IMR-90 (cell line): Measurements from ENCODE around the gene LAMTOR3. TPM values are rescaled to one million over a fixed set of nuclear protein-coding genes. Genes with fewer than 3 reads are reported as not detected.

Experiments used
- ATAC-seq: fragments of 200-7000 bp; cut with Tn5 transposase; 2 replicates; pipeline ENCODE4 v1.9.1; 2020; ENCODE audit warnings: low read depth, mild to moderate bottlenecking, moderate library complexity
- BruUV-seq: library from RNA; stranded (reverse); fragments of 400-500 nt; replicated peaks from 2 replicates; lab custom pipeline; 2021; lab: Mats Ljungman, UMichigan
- CTCF ChIA-PET: fragments of 300-600 bp; formaldehyde crosslinking; extraction: SDS; loops from one replicate; lab custom pipeline; 2021; ENCODE audit warnings: antibody characterized with exemption; lab: Yijun Ruan, JAX
- POLR2A ChIA-PET: fragments of 300-600 bp; sonication (Branson Sonifier 250); formaldehyde crosslinking; loops from one replicate; lab custom pipeline; 2022; ENCODE audit warnings: antibody characterized with exemption; ENCODE audit not compliant: unreplicated experiment; lab: Charles Lee
- DNase-seq: peaks from one replicate; pipeline ENCODE4 v3.0.0; 2013
- H2AFZ ChIP-seq: replicated peaks from 2 replicates; pipeline ENCODE3; 2013; ENCODE audit warnings: low read length, mild to moderate bottlenecking; ENCODE audit not compliant: poor library complexity
- H2AK5ac ChIP-seq: 2 replicates; pipeline ENCODE4 v1.6.1; 2013; ENCODE audit warnings: low read depth, low read length, inconsistent platforms
- H2AK9ac ChIP-seq: replicated peaks from 2 replicates; pipeline ENCODE3; 2013; ENCODE audit warnings: mild to moderate bottlenecking, low read depth, low read length, moderate library complexity; ENCODE audit not compliant: poor library complexity
- H2BK120ac ChIP-seq: 2 replicates; pipeline ENCODE4 v1.6.1; 2013; ENCODE audit warnings: low read depth, low read length, inconsistent platforms
- H2BK15ac ChIP-seq: 3 replicates; pipeline ENCODE4 v1.6.1; 2013; ENCODE audit warnings: low read depth, low read length, inconsistent platforms
- H2BK20ac ChIP-seq: 2 replicates; pipeline ENCODE4 v1.6.1; 2013; ENCODE audit warnings: low read depth, mild to moderate bottlenecking, inconsistent platforms, low read length, moderate library complexity
- H2BK5ac ChIP-seq: 2 replicates; pipeline ENCODE4 v1.6.1; 2013; ENCODE audit warnings: mild to moderate bottlenecking, low read depth, low read length, inconsistent platforms; ENCODE audit not compliant: poor library complexity, severe bottlenecking
- H3K14ac ChIP-seq: replicated peaks from 2 replicates; pipeline ENCODE4 v1.6.1; 2013; ENCODE audit warnings: low read depth, low read length, inconsistent platforms
- H3K18ac ChIP-seq: 2 replicates; pipeline ENCODE4 v1.6.1; 2013; ENCODE audit warnings: low read depth, low read length, control low read depth
- H3K23ac ChIP-seq: 2 replicates; pipeline ENCODE4 v1.6.1; 2013; ENCODE audit warnings: low read depth, low read length, inconsistent platforms
- H3K27ac ChIP-seq: 2 replicates; pipeline ENCODE4 v1.5.1; 2013; ENCODE audit warnings: mild to moderate bottlenecking, control low read depth, low read length; ENCODE audit not compliant: insufficient read depth
- H3K27me3 ChIP-seq: 2 replicates; pipeline ENCODE4 v1.6.1; 2013; ENCODE audit warnings: low read length; ENCODE audit not compliant: control insufficient read depth, insufficient read depth
- H3K36me3 ChIP-seq: 2 replicates; pipeline ENCODE4 v1.6.1; 2013; ENCODE audit warnings: low read length, mixed read lengths; ENCODE audit not compliant: control insufficient read depth, insufficient read depth
- H3K4ac ChIP-seq: 2 replicates; pipeline ENCODE4 v1.6.1; 2013; ENCODE audit warnings: low read depth, low read length, inconsistent platforms
- H3K4me1 ChIP-seq: 2 replicates; pipeline ENCODE4 v1.6.1; 2013; ENCODE audit warnings: low read length, mixed read lengths; ENCODE audit not compliant: control insufficient read depth, insufficient read depth
- H3K4me2 ChIP-seq: 2 replicates; pipeline ENCODE4 v1.6.1; 2013; ENCODE audit warnings: low read depth, mild to moderate bottlenecking, control low read depth, low read length, moderate library complexity
- H3K4me3 ChIP-seq: 2 replicates; pipeline ENCODE4 v1.5.1; 2013; ENCODE audit warnings: low read depth, mild to moderate bottlenecking, control low read depth, low read length, moderate library complexity; ENCODE audit not compliant: insufficient read depth
- H3K56ac ChIP-seq: 2 replicates; pipeline ENCODE4 v1.6.1; 2013; ENCODE audit warnings: low read length, inconsistent platforms; ENCODE audit not compliant: insufficient read depth; ENCODE audit errors: extremely low read depth
- H3K79me1 ChIP-seq, 2 experiments: 2 replicates each; pipeline ENCODE4 v1.6.1; 2013; ENCODE audit warnings: low read length in 2 of 2, inconsistent platforms in 1 of 2, low read depth in 1 of 2
- H3K9ac ChIP-seq: 2 replicates; pipeline ENCODE4 v1.6.1; 2013; ENCODE audit warnings: low read depth, low read length, control low read depth
- H3K9me1 ChIP-seq: 2 replicates; pipeline ENCODE4 v1.6.1; 2013; ENCODE audit warnings: low read length, inconsistent platforms; ENCODE audit not compliant: insufficient read depth
- H3K9me3 ChIP-seq: 2 replicates; pipeline ENCODE4 v1.6.1; 2013; ENCODE audit warnings: low read length; ENCODE audit not compliant: control insufficient read depth, insufficient read depth
- H4K20me1 ChIP-seq: 2 replicates; pipeline ENCODE4 v1.6.1; 2013; ENCODE audit warnings: low read length, inconsistent platforms; ENCODE audit not compliant: insufficient read depth
- H4K5ac ChIP-seq: 2 replicates; pipeline ENCODE4 v1.6.1; 2013; ENCODE audit warnings: mild to moderate bottlenecking, low read depth, low read length, control low read depth
- H4K8ac ChIP-seq, 2 experiments: 2 replicates each; pipeline ENCODE4 v1.6.1; 2013; ENCODE audit warnings: low read depth in 2 of 2, low read length in 2 of 2, control low read depth in 1 of 2, inconsistent platforms in 1 of 2
- H4K91ac ChIP-seq: 2 replicates; pipeline ENCODE4 v1.6.1; 2013; ENCODE audit warnings: low read depth, low read length, inconsistent platforms; ENCODE audit not compliant: insufficient read depth
- BHLHE40 ChIP-seq: fragments of 150-350 bp; IDR thresholded peaks from 2 replicates; pipeline ENCODE4 v1.6.1; 2016; ENCODE audit warnings: mild to moderate bottlenecking, low read depth, low read length
- CEBPB ChIP-seq: IDR thresholded peaks from 2 replicates; pipeline ENCODE4 v1.6.1; 2012; ENCODE audit warnings: low read depth, low read length, improper control_type of control experiment
- CHD1 ChIP-seq: IDR thresholded peaks from 2 replicates; pipeline ENCODE4 v1.6.1; 2012; ENCODE audit warnings: low read depth, low read length, improper control_type of control experiment
- FOS ChIP-seq: fragments of 150-350 bp; IDR thresholded peaks from 2 replicates; pipeline ENCODE4 v1.6.1; 2016; ENCODE audit warnings: low read depth, low read length
- MAFK ChIP-seq: IDR thresholded peaks from 2 replicates; pipeline ENCODE4 v1.6.1; 2012; ENCODE audit warnings: low read depth, low read length, improper control_type of control experiment
- MXI1 ChIP-seq: IDR thresholded peaks from 2 replicates; pipeline ENCODE4 v1.6.1; 2012; ENCODE audit warnings: low read depth, mild to moderate bottlenecking, low read length, moderate library complexity, borderline replicate concordance
- NFE2L2 ChIP-seq: fragments of 150-350 bp; IDR thresholded peaks from 2 replicates; pipeline ENCODE4 v1.6.1; 2016; ENCODE audit warnings: low read depth, mild to moderate bottlenecking, low read length
- POLR2A ChIP-seq: IDR thresholded peaks from 2 replicates; pipeline ENCODE4 v1.6.1; 2012; ENCODE audit warnings: mild to moderate bottlenecking, low read depth, low read length
- RAD21 ChIP-seq: IDR thresholded peaks from 2 replicates; pipeline ENCODE4 v1.6.1; 2012; ENCODE audit warnings: low read length, improper control_type of control experiment
- RCOR1 ChIP-seq: IDR thresholded peaks from 2 replicates; pipeline ENCODE4 v1.6.1; 2012; ENCODE audit warnings: mild to moderate bottlenecking, low read length, improper control_type of control experiment; ENCODE audit not compliant: insufficient replicate concordance
- RFX5 ChIP-seq: IDR thresholded peaks from 2 replicates; pipeline ENCODE4 v1.8.0; 2012; ENCODE audit warnings: low read depth, mild to moderate bottlenecking, low read length, moderate library complexity
- SMC3 ChIP-seq: fragments of 150-350 bp; IDR thresholded peaks from 2 replicates; pipeline ENCODE4 v1.6.1; 2016; ENCODE audit warnings: low read depth, mild to moderate bottlenecking, antibody characterized with exemption, low read length, moderate library complexity
- dilution Hi-C: fragments of 300-500 bp; cut with HindIII; formaldehyde crosslinking; loops from one replicate; pipeline ENCODE4 v1.14.3; 2018; ENCODE audit warnings: low sequenced_read_pairs; ENCODE audit not compliant: unreplicated experiment
- in situ Hi-C: fragments of 300-500 bp; cut with MboI; formaldehyde crosslinking; loops from 3 replicates; pipeline ENCODE4 v1.14.3; 2019; ENCODE audit warnings: low sequenced_read_pairs, inconsistent platforms, mixed read lengths
- intact Hi-C: fragments of 100-400 bp; cut with micrococcal nuclease; formaldehyde crosslinking; loops from 2 replicates; pipeline ENCODE4 v1.10.0; 2022
- polyA plus RNA-seq, 3 experiments: library from polyadenylated mRNA; depleted of rRNA; stranded (reverse); fragments of >200 nt; gene quantifications; 2 replicates each; pipeline ENCODE4 v1.2.3, GENCODE V29; 2012; ENCODE audit warnings: low replicate concordance in 1 of 3
- total RNA-seq: library from RNA; depleted of rRNA; stranded (reverse); fragments of >200 nt; gene quantifications from 2 replicates; pipeline ENCODE4 v1.2.3, GENCODE V29; 2012
- TF ChIP-seq, protein P1 (sequence below): fragments of 150-350 bp; IDR thresholded peaks from 2 replicates; pipeline ENCODE4 v1.6.1; 2017; ENCODE audit warnings: mild to moderate bottlenecking, antibody characterized with exemption, low read length, low read depth
- TF ChIP-seq, protein P2 (sequence below): conservative IDR thresholded peaks from 2 replicates; pipeline ENCODE4 v1.5.1; 2012; ENCODE audit warnings: mild to moderate bottlenecking, low read depth, low read length, improper control_type of control experiment
- TF ChIP-seq, protein P3 (sequence below): fragments of 150-350 bp; IDR thresholded peaks from 2 replicates; pipeline ENCODE4 v1.6.1; 2016; ENCODE audit warnings: low read depth, mild to moderate bottlenecking, low read length, moderate library complexity, borderline replicate concordance

Gene LAMTOR3
- total and polyA plus RNA-seq, 2 of the 4 experiments (the other 2 are of a cell fraction) = 28.6 to 35.7 TPM

DNA sequence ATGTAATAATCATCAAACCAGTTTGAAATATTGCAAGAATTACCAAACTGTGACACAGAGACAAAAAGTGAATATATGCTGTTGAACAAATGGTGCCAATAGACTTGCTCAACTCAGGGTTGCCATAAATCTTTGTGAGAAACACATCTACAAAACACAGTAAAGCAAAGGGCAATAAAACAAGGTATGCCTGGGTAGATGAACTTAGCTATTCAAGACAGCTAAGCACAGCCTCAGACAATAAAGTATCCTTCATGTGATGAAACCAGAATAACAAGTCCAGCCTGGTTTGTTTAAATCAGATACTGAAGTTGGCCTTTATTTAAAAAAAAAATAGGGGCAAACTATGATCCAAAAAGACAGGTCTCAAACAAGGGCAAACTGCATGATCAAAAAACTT is 19.2 kb downstream of the LAMTOR3 start:
- Histone ChIP-seq H3K23ac (no peak overlapping the region), H4K8ac (no peak overlapping the region), H2AK5ac (no peak overlapping the region), H3K18ac (no peak overlapping the region), H2AFZ (no peak overlapping the region), H2BK15ac (no peak overlapping the region), H4K20me1 (no peaks in the 10 kb centered on the region), H3K79me1 (no peaks in the 10 kb centered on the region), H3K4me2 (no peak overlapping the region), H3K9me3 (no peaks in the 10 kb centered on the region), H4K91ac (no peak overlapping the region), H4K5ac (no peak overlapping the region), H3K4ac (no peak overlapping the region), H3K27me3 (peaks cover 3% of the 10 kb centered on the region), H3K14ac (no peak overlapping the region), H2BK20ac (no peak overlapping the region), H3K4me3 (no peak overlapping the region), H3K56ac (no peak overlapping the region), H3K9ac (no peak overlapping the region), H3K4me1 (no peaks in the 10 kb centered on the region), H2BK120ac (no peak overlapping the region), H2BK5ac (no peak overlapping the region), H3K36me3 (peaks cover 2% of the 10 kb centered on the region; the same call in 1 of the 2 replicates), H2AK9ac (no peak overlapping the region), H3K27ac (no peak overlapping the region), H3K9me1 (no peaks in the 10 kb centered on the region)
- in situ Hi-C loops = no loop called here
- no TSS peak for BruUV-seq
- TF ChIP-seq, protein P1, sequence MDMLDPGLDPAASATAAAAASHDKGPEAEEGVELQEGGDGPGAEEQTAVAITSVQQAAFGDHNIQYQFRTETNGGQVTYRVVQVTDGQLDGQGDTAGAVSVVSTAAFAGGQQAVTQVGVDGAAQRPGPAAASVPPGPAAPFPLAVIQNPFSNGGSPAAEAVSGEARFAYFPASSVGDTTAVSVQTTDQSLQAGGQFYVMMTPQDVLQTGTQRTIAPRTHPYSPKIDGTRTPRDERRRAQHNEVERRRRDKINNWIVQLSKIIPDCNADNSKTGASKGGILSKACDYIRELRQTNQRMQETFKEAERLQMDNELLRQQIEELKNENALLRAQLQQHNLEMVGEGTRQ = no peak
- TF ChIP-seq FOS (no peak), CEBPB (no peak), RFX5 (no peak), RCOR1 (no peak), MAFK (no peak), POLR2A (no peak), MXI1 (no peak), RAD21 (no peak), NFE2L2 (no peak), SMC3 (no peak), CHD1 (no peak), BHLHE40 (no peak)
- TF ChIP-seq, protein P2, sequence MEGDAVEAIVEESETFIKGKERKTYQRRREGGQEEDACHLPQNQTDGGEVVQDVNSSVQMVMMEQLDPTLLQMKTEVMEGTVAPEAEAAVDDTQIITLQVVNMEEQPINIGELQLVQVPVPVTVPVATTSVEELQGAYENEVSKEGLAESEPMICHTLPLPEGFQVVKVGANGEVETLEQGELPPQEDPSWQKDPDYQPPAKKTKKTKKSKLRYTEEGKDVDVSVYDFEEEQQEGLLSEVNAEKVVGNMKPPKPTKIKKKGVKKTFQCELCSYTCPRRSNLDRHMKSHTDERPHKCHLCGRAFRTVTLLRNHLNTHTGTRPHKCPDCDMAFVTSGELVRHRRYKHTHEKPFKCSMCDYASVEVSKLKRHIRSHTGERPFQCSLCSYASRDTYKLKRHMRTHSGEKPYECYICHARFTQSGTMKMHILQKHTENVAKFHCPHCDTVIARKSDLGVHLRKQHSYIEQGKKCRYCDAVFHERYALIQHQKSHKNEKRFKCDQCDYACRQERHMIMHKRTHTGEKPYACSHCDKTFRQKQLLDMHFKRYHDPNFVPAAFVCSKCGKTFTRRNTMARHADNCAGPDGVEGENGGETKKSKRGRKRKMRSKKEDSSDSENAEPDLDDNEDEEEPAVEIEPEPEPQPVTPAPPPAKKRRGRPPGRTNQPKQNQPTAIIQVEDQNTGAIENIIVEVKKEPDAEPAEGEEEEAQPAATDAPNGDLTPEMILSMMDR = no peak
- TF ChIP-seq, protein P3, sequence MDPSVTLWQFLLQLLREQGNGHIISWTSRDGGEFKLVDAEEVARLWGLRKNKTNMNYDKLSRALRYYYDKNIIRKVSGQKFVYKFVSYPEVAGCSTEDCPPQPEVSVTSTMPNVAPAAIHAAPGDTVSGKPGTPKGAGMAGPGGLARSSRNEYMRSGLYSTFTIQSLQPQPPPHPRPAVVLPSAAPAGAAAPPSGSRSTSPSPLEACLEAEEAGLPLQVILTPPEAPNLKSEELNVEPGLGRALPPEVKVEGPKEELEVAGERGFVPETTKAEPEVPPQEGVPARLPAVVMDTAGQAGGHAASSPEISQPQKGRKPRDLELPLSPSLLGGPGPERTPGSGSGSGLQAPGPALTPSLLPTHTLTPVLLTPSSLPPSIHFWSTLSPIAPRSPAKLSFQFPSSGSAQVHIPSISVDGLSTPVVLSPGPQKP = no peak
- CTCF ChIA-PET = interaction anchor here (0.6 kb wide), 1 partner anchor 757 kb away, joined by 4 read pairs; no protein-coding TSS in a partner anchor
- intact Hi-C loops = no loop called here
- DNase-seq (no peak), ATAC-seq (no peak)
- dilution Hi-C loops = no loop called here
- POLR2A ChIA-PET = no interaction called here
